ENCODE results near the gene CLDN9.

DNA sequence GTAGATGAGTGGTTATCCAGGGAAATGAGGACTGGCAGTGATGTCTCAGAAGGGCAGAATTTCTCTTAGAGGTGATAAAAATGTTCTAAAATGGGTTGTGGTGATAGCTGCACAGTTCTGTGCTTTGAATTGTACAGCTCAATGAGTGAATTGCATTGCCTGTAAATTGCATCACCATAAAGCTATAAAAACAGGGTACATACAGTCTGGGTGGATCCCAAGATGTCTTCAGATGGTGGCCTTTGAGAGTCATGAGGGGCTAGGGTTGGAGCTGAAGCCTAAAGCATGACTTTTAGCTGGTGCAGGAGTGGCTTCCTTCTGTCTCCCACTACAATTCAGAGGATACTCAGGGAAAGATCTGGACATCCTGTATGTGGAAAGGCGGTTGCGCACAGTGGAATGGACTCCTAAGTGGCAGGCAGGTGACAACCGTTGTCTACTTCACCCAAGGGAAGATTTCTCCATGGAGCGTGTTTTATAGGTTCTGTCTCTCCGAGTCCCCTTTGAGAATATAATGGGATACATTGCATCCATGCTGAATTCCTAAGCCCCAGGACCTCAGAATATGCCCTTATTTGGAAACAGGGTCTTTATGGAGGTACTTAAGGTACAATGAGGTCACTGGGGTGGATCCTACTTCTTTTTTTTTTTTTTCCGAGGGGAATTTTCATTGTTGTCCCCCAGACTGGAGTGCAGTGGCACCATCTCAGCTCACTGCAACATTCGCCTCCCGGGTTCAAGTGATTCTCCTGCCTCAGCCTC, 51.1 kb downstream of the CLDN9 start:
- TF ChIP-seq POLR2A (IDR thresholded peaks at IDR 0.05): no peak
- TF ChIP-seq, protein P1, sequence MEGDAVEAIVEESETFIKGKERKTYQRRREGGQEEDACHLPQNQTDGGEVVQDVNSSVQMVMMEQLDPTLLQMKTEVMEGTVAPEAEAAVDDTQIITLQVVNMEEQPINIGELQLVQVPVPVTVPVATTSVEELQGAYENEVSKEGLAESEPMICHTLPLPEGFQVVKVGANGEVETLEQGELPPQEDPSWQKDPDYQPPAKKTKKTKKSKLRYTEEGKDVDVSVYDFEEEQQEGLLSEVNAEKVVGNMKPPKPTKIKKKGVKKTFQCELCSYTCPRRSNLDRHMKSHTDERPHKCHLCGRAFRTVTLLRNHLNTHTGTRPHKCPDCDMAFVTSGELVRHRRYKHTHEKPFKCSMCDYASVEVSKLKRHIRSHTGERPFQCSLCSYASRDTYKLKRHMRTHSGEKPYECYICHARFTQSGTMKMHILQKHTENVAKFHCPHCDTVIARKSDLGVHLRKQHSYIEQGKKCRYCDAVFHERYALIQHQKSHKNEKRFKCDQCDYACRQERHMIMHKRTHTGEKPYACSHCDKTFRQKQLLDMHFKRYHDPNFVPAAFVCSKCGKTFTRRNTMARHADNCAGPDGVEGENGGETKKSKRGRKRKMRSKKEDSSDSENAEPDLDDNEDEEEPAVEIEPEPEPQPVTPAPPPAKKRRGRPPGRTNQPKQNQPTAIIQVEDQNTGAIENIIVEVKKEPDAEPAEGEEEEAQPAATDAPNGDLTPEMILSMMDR (IDR thresholded peaks at IDR 0.05): no peak

All from heart left ventricle (tissue), 13 donors.